K562 (cell line): ENCODE data around the gene LMNA. TPM values are rescaled to one million over a fixed set of nuclear protein-coding genes. Genes with fewer than 3 reads are reported as not detected.

Source experiments
- ATAC-seq: fragments of 200-7000 bp; cut with Tn5 transposase; 3 replicates; pipeline ENCODE4 v1.9.1; 2020; ENCODE audit warnings: moderate library complexity
- BruUV-seq: library from RNA; stranded (reverse); fragments of 400-500 nt; replicated peaks from 2 replicates; lab custom pipeline; 2021; lab: Mats Ljungman, UMichigan
- CTCF ChIA-PET: fragments of 300-600 bp; formaldehyde crosslinking; extraction: SDS; loops from one replicate; lab custom pipeline; 2021; ENCODE audit warnings: low intra/inter-chr PET ratio; lab: Yijun Ruan, JAX
- POLR2A ChIA-PET: fragments of 300-600, 350-650 bp; sonication (Branson Sonifier 250); formaldehyde crosslinking; extraction: SDS; loops from one replicate; lab custom pipeline; 2021; ENCODE audit warnings: antibody characterized with exemption, inconsistent platforms; lab: Yijun Ruan, JAX
- DNase-seq, 4 experiments: peaks; one replicate each; pipeline versions ENCODE4 v3.0.0 to v3.0.0-alpha.2; 2011 to 2018; ENCODE audit warnings: low spot score in 3 of 4, mixed read lengths in 3 of 4; ENCODE audit errors: extremely low read depth in 1 of 4
- FAIRE-seq: peaks from 2 replicates; lab custom pipeline; 2011; peaks lifted over from hg19 to GRCh38; lab: Jason Lieb, UNC
- H2AFZ ChIP-seq: 2 replicates; pipeline ENCODE4 v1.6.0; 2011; ENCODE audit warnings: low read depth, low read length, control low read depth, inconsistent platforms
- H3K27ac ChIP-seq: fragments of 200-600 bp; 3 replicates; pipeline ENCODE4 v1.8.0; 2011; ENCODE audit warnings: low read depth, mild to moderate bottlenecking, control low read depth, inconsistent platforms, low read length, moderate library complexity, mixed read lengths; ENCODE audit errors: extremely low read depth
- H3K27me3 ChIP-seq, 2 experiments: fragments of 300-600 bp in 1 of 2; 2 replicates in 1 of 2; 3 replicates in 1 of 2; pipeline versions ENCODE4 v1.6.0 to v1.8.0; 2011; ENCODE audit warnings: inconsistent platforms in 2 of 2, low read length in 2 of 2, mild to moderate bottlenecking in 1 of 2, mixed read lengths in 1 of 2, moderate library complexity in 1 of 2; ENCODE audit not compliant: control insufficient read depth in 2 of 2, insufficient read depth in 2 of 2
- H3K36me3 ChIP-seq: fragments of 300-600 bp; 3 replicates; pipeline ENCODE4 v1.8.0; 2011; ENCODE audit warnings: mild to moderate bottlenecking, low read length, inconsistent platforms; ENCODE audit not compliant: control insufficient read depth, insufficient read depth
- H3K4me1 ChIP-seq, 2 experiments: fragments of 200-600 bp in 1 of 2; replicated peaks in 1 of 2; 2 replicates in 1 of 2; 3 replicates in 1 of 2; pipeline versions ENCODE4 v1.5.1 to v1.8.0; 2011; ENCODE audit warnings: inconsistent platforms in 2 of 2, low read length in 2 of 2, mild to moderate bottlenecking in 1 of 2, mixed read lengths in 1 of 2, moderate library complexity in 1 of 2; ENCODE audit not compliant: control insufficient read depth in 2 of 2, insufficient read depth in 2 of 2
- H3K4me2 ChIP-seq: 2 replicates; pipeline ENCODE4 v1.6.1; 2011; ENCODE audit warnings: low read length, control low read depth, inconsistent platforms, mixed read lengths; ENCODE audit not compliant: insufficient read depth
- H3K4me3 ChIP-seq: fragments of 200-600 bp; sonication (generic), shearing (Covaris generic); 2 replicates; pipeline ENCODE4 v1.5.1; 2016; ENCODE audit warnings: control low read depth, inconsistent platforms
- H3K79me2 ChIP-seq: fragments of 200-600 bp; 3 replicates; pipeline ENCODE4 v1.8.0; 2011; ENCODE audit warnings: low read length, inconsistent platforms; ENCODE audit not compliant: control insufficient read depth, insufficient read depth
- H3K9ac ChIP-seq, 2 experiments: 2 replicates each; pipeline versions ENCODE4 v1.6.0 to v1.6.1; 2011; ENCODE audit warnings: low read depth in 2 of 2, low read length in 2 of 2, control low read depth in 1 of 2, inconsistent platforms in 1 of 2, mild to moderate bottlenecking in 1 of 2, mixed read lengths in 1 of 2; ENCODE audit not compliant: insufficient read depth in 1 of 2
- H3K9me1 ChIP-seq: one replicate; pipeline ENCODE4 v1.6.0; 2011; ENCODE audit warnings: inconsistent platforms, mild to moderate bottlenecking, low read length, moderate library complexity; ENCODE audit not compliant: control insufficient read depth, insufficient read depth
- H3K9me3 ChIP-seq: replicated peaks from 2 replicates; pipeline ENCODE4 v1.5.1; 2011; ENCODE audit warnings: low read depth, low read length, inconsistent platforms; ENCODE audit not compliant: control insufficient read depth, insufficient read depth
- H4K20me1 ChIP-seq: replicated peaks from 2 replicates; pipeline ENCODE4 v1.6.1; 2011; ENCODE audit warnings: low read length, inconsistent platforms, mixed read lengths; ENCODE audit not compliant: control insufficient read depth, insufficient read depth
- ARID2 ChIP-seq: fragments of 450-650 bp; IDR thresholded peaks from 2 replicates; pipeline ENCODE4 v1.6.1; 2017; ENCODE audit warnings: antibody characterized with exemption, mild to moderate bottlenecking
- BHLHE40 ChIP-seq: IDR thresholded peaks from 2 replicates; pipeline ENCODE4 v1.6.1; 2011; ENCODE audit warnings: low read length, improper control_type of control experiment
- CREBBP ChIP-seq: IDR thresholded peaks from one replicate; pipeline ENCODE4 v1.6.1; 2012; ENCODE audit warnings: low read depth, mild to moderate bottlenecking, control low read depth, inconsistent platforms, low read length
- CTCF ChIP-seq, 3 experiments: IDR thresholded peaks in 2 of 3; conservative IDR thresholded peaks in 1 of 3; 2 replicates each; pipeline ENCODE4 v1.5.1; 2011 to 2012; ENCODE audit warnings: low read length in 3 of 3, mild to moderate bottlenecking in 3 of 3, control low read depth in 2 of 3, improper control_type of control experiment in 1 of 3, inconsistent platforms in 1 of 3, low read depth in 1 of 3, mixed read lengths in 1 of 3, moderate library complexity in 1 of 3; ENCODE audit not compliant: insufficient read depth in 2 of 3
- EWSR1 ChIP-seq: fragments of 450-650 bp; IDR thresholded peaks from 2 replicates; pipeline ENCODE4 v1.6.1; 2018; ENCODE audit warnings: borderline replicate concordance, mild to moderate bottlenecking, low read depth, moderate library complexity; ENCODE audit not compliant: partially characterized antibody
- HDGF ChIP-seq: fragments of 450-650 bp; IDR thresholded peaks from 2 replicates; pipeline ENCODE4 v1.6.1; 2016
- MYC ChIP-seq, 2 experiments: fragments of 250-450 bp in 1 of 2; sonication (Bioruptor Pico) in 1 of 2; IDR thresholded peaks; 2 replicates each; pipeline versions ENCODE4 v1.5.1 to v1.6.1; 2012 to 2021; ENCODE audit warnings: low read depth in 2 of 2, borderline replicate concordance in 1 of 2, improper control_type of control experiment in 1 of 2, low read length in 1 of 2, mild to moderate bottlenecking in 1 of 2, moderate library complexity in 1 of 2
- PTBP1 ChIP-seq: fragments of 200-400 bp; formaldehyde crosslinking; IDR thresholded peaks from 2 replicates; pipeline ENCODE4 v1.6.1; 2017; ENCODE audit warnings: low read depth, low read length
- RFX1 ChIP-seq: fragments of 450-650 bp; IDR thresholded peaks from 2 replicates; pipeline ENCODE4 v1.6.1; 2016; ENCODE audit warnings: mild to moderate bottlenecking, moderate library complexity
- TSC22D4 ChIP-seq: fragments of 450-650 bp; IDR thresholded peaks from 2 replicates; pipeline ENCODE4 v1.6.1; 2016; ENCODE audit warnings: missing genetic modification characterization, missing biosample characterization, control low read depth
- XRCC5 ChIP-seq: fragments of 200-400 bp; formaldehyde crosslinking; IDR thresholded peaks from 2 replicates; pipeline ENCODE4 v1.6.1; 2017; ENCODE audit warnings: low read depth, mild to moderate bottlenecking, low read length
- WGBS: fragments of 100-300 bp; shearing (Covaris generic); methylation state at CpG from one replicate; pipeline ENCODE4 v1.1.6; 2016; ENCODE audit warnings: low coverage, mixed read lengths; ENCODE audit not compliant: insufficient coverage; ENCODE audit errors: missing lambda C conversion rate; 5-methylcytosine and 5-hydroxymethylcytosine counted together
- in situ Hi-C: fragments of 300-500 bp; cut with MboI; formaldehyde crosslinking; loops from 4 replicates; pipeline ENCODE4 v1.15.0; 2018; ENCODE audit warnings: inconsistent platforms, mixed read lengths
- intact Hi-C: fragments of 100-400 bp; cut with micrococcal nuclease; formaldehyde crosslinking; loops from 2 replicates; pipeline ENCODE4 v1.14.2; 2022
- polyA plus RNA-seq, 8 experiments: library from polyadenylated mRNA; depleted of rRNA in 4 of 8; stranded (reverse) in 5 of 8; unstranded in 3 of 8; fragments of >200 nt; fragmentation: Nextera tagmentation in 2 of 8; fragmentation: Illumina TruSeq in 1 of 8; extraction: Ambion mirVana in 2 of 8; extraction: Trizol in 1 of 8; gene quantifications; 2 replicates each; pipeline versions ENCODE4 v1.2.1 to v1.2.3, GENCODE V29; 2011 to 2014; ENCODE audit warnings: inconsistent platforms in 1 of 8, missing spikeins in 1 of 8
- total RNA-seq, 7 experiments: library from RNA; depleted of rRNA in 6 of 7; stranded (reverse); fragments of >200 nt in 6 of 7; fragmentation: Illumina TruSeq in 2 of 7; extraction: Trizol in 2 of 7; gene quantifications; 2 replicates each; pipeline versions ENCODE4 v1.2.1 to v1.2.3, GENCODE V29; 2011 to 2021; ENCODE audit warnings: low replicate concordance in 1 of 7
- TF ChIP-seq, protein P1 (sequence below): fragments of 250-450 bp; sonication (Bioruptor Pico); IDR thresholded peaks from 2 replicates; pipeline ENCODE4 v1.5.0; 2021
- TF ChIP-seq, protein P2 (sequence below): sonication (generic); formaldehyde crosslinking; IDR thresholded peaks from 2 replicates; pipeline ENCODE4 v1.8.0; 2022; ENCODE audit warnings: mild to moderate bottlenecking, missing genetic modification reagents

LMNA gene
- total and polyA plus RNA-seq, 9 of the 15 experiments (the other 6 are each of a cell fraction or from before 2014, with no cell fraction given) = 1.00 to 347 (median 88.2) TPM

DNA sequence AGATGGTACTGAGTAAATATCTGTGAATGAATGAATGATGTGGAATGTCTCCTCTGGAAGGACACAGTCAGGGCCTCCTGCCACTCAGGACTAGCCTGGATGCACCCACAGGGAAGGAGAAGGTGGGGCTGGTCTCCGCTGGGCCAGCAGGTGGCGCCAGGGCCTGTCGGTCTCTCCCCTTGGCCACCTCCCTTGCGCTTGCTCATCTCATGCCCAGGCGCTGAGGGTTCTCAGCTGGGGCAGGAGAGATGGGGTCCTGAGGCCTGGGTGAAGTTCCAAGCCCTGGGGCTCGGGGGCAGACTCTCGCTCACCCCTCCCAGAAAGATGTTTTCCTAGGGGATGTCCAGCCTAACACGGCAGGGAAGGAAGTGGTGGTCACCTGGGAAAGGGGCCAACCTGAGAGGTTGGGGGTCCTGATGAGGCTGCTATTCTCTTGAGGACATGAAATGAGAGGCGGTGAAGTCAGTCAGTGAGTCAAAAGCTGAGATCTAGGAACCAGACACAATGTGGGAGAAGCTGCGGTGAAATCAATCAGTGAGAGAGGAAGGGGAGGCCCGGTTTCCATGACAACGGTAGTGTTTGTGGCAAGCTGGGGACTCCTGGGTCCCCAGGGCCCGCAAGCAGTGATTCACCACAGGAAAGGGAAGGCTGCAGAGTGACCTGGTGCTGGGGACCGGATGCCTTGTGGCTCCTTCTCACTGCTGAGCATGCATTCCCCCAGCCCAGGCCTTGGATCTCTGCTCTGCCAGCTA, 17.7 kb upstream of the LMNA start:
- Histone ChIP-seq H4K20me1 (no peaks in the 10 kb centered on the region), H3K4me1 (peaks cover 0 to 3% of the 10 kb centered on the region in 2 experiments; a peak in 2 of 5 replicates), H3K27ac (no peak overlapping the region), H3K27me3 (no peaks in the 10 kb centered on the region), H3K9ac (no peak overlapping the region), H3K4me2 (no peak overlapping the region), H3K9me1 (no peaks in the 10 kb centered on the region), H2AFZ (no peak overlapping the region), H3K36me3 (no peaks in the 10 kb centered on the region), H3K79me2 (no peaks in the 10 kb centered on the region), H3K9me3 (no peaks in the 10 kb centered on the region), H3K4me3 (no peak overlapping the region)
- ATAC-seq (peak; percentile 100), DNase-seq (peak; percentile 86 to 88 (median 86)), FAIRE-seq (peak; percentile 88)
- ChIA-PET CTCF (interaction anchor here (0.6 to 3.4 kb wide), 8 partner anchors 26 to 846 kb away, joined by 3 to 71 read pairs (median 4); no protein-coding TSS in a partner anchor), POLR2A (interaction anchor here (0.6 to 12.5 kb wide), 11 partner anchors 8 to 349 kb away, joined by 3 to 164 read pairs (median 5); partner anchors contain the start of gene LMNA)
- WGBS = 25% methylated on average over 13 of the region's 14 CpGs
- BruUV-seq = no TSS peak
- in situ Hi-C loops (no loop called here), intact Hi-C loops (loop anchor here (1.0 to 10.0 kb wide), 3 partner anchors 33 to 348 kb away; no protein-coding TSS in a partner anchor)
- TF ChIP-seq, protein P1, sequence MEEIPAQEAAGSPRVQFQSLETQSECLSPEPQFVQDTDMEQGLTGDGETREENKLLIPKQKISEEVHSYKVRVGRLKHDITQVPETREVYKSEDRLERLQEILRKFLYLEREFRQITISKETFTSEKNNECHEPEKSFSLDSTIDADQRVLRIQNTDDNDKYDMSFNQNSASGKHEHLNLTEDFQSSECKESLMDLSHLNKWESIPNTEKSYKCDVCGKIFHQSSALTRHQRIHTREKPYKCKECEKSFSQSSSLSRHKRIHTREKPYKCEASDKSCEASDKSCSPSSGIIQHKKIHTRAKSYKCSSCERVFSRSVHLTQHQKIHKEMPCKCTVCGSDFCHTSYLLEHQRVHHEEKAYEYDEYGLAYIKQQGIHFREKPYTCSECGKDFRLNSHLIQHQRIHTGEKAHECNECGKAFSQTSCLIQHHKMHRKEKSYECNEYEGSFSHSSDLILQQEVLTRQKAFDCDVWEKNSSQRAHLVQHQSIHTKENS = no peak
- TF ChIP-seq XRCC5 (peak; percentile 78; the same call in 1 of the 2 replicates), CTCF (IDR thresholded peaks at IDR 0.05 in 2 of 3, conservative IDR thresholded peaks at IDR 0.05 in 1 of 3; ENCODE audit: insufficient read depth in 2 of 3, low read depth in 1 of 3, low read length in 3 of 3) (peak; percentile 94 to 98 (median 95)), PTBP1 (no peak), CREBBP (no peak), EWSR1 (no peak), BHLHE40 (peak; percentile 50), RFX1 (peak; percentile 91), TSC22D4 (tag) (no peak), HDGF (no peak), MYC (IDR thresholded peaks at IDR 0.05; ENCODE audit: low read depth, low read length) (0 out of 2 replicates have a peak, but pooled peaks have one; percentile 41), MYC (CRISPR knock-in tag; IDR thresholded peaks at IDR 0.05; ENCODE audit: borderline replicate concordance, low read depth) (no peak), ARID2 (peak; percentile 91)
- TF ChIP-seq, protein P2, sequence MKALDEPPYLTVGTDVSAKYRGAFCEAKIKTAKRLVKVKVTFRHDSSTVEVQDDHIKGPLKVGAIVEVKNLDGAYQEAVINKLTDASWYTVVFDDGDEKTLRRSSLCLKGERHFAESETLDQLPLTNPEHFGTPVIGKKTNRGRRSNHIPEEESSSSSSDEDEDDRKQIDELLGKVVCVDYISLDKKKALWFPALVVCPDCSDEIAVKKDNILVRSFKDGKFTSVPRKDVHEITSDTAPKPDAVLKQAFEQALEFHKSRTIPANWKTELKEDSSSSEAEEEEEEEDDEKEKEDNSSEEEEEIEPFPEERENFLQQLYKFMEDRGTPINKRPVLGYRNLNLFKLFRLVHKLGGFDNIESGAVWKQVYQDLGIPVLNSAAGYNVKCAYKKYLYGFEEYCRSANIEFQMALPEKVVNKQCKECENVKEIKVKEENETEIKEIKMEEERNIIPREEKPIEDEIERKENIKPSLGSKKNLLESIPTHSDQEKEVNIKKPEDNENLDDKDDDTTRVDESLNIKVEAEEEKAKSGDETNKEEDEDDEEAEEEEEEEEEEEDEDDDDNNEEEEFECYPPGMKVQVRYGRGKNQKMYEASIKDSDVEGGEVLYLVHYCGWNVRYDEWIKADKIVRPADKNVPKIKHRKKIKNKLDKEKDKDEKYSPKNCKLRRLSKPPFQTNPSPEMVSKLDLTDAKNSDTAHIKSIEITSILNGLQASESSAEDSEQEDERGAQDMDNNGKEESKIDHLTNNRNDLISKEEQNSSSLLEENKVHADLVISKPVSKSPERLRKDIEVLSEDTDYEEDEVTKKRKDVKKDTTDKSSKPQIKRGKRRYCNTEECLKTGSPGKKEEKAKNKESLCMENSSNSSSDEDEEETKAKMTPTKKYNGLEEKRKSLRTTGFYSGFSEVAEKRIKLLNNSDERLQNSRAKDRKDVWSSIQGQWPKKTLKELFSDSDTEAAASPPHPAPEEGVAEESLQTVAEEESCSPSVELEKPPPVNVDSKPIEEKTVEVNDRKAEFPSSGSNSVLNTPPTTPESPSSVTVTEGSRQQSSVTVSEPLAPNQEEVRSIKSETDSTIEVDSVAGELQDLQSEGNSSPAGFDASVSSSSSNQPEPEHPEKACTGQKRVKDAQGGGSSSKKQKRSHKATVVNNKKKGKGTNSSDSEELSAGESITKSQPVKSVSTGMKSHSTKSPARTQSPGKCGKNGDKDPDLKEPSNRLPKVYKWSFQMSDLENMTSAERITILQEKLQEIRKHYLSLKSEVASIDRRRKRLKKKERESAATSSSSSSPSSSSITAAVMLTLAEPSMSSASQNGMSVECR = 0 out of 2 replicates have a peak, but pooled peaks have one; percentile 15
